Measurements from ENCODE around the gene OR2T11.

DNA sequence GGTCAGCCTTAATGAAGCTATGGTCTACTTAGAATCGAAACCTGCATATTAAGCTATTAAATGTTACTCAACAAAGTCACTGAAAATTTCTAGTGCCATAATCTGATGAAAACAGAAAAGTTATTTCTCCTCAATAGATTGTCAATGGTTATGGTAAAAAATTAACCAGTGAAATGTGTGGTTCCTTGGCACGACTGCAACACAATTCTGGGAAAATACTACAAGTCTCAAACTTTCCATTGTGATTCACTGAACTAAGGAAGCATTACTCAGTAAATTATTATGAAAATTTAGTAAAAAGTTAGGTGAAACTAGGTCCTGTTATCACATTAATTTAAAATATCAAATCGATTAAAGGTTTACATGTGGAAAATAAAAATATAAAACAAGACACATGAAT, 24.6 kb downstream of the OR2T11 start:
- TF ChIP-seq, protein P1, sequence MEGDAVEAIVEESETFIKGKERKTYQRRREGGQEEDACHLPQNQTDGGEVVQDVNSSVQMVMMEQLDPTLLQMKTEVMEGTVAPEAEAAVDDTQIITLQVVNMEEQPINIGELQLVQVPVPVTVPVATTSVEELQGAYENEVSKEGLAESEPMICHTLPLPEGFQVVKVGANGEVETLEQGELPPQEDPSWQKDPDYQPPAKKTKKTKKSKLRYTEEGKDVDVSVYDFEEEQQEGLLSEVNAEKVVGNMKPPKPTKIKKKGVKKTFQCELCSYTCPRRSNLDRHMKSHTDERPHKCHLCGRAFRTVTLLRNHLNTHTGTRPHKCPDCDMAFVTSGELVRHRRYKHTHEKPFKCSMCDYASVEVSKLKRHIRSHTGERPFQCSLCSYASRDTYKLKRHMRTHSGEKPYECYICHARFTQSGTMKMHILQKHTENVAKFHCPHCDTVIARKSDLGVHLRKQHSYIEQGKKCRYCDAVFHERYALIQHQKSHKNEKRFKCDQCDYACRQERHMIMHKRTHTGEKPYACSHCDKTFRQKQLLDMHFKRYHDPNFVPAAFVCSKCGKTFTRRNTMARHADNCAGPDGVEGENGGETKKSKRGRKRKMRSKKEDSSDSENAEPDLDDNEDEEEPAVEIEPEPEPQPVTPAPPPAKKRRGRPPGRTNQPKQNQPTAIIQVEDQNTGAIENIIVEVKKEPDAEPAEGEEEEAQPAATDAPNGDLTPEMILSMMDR (IDR thresholded peaks at IDR 0.05): no peak
- no peak for TF ChIP-seq POLR2AphosphoS5 (IDR thresholded peaks at IDR 0.05)
- TF ChIP-seq POLR2A (IDR thresholded peaks at IDR 0.05; ENCODE audit: low read depth): no peak
- no peak for TF ChIP-seq EP300 (IDR thresholded peaks at IDR 0.05)

Data from esophagus muscularis mucosa (tissue), 4 donors.